NT2/D1 (cell line): ENCODE measurements around the gene FNIP1.

Experiments used
- SUZ12 ChIP-seq: IDR thresholded peaks from 2 replicates; pipeline ENCODE4 v1.6.1; 2011; ENCODE audit not compliant: insufficient read length, insufficient read depth; ENCODE audit errors: extremely low read depth
- ZNF274 ChIP-seq: IDR thresholded peaks from 2 replicates; pipeline ENCODE4 v1.6.1; 2011; ENCODE audit warnings: mild to moderate bottlenecking, low read depth, low read length

DNA sequence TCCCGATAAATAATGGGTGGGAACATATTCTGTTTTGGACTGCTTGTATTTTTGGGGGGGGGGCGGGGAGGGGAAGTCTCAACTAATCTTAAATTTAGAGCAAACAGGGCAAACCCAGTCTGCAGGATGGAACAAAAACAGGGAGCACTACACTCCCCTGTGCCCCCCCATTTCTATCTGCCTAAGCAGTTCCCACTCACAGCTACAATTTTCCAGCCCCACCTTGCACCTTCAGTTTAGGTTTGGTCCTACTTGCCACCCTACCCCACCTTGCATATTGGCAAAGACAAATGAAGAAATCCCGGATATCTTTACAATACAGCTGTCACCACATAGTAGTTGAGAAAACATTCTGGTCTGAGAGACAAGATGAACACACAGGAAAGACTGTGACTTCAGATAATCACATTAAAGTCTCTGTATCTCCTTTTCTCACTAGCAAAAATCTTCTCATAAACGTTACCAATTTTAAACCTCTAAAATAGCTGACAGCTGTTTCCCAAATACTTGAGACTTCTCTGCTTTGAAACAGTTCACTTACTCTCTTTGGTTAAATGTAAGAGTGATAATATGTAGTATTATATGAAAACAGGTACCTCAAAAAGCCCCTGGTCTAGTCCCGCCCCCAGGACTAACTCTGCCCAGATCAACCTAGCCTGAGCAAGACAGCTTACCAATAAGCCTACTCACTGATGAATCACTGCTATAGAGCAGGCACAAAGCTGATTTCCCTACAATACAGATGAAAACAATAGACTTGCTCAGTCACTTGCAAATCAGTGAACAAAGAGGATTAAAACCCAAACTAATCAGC, 156.6 kb downstream of the FNIP1 start:
- TF ChIP-seq ZNF274, result no peak
- TF ChIP-seq SUZ12, result no peak
